Measurements from ENCODE around the gene ERGIC1.
"Not testable (repeated sequence)": the region's sequence is repeated elsewhere in the genome, so short reads cannot be mapped to it uniquely, and the experiment has no call there.

ERGIC1 gene

GRCh38 chr5:172849606-172850453, 15.8 kb downstream of the ERGIC1 start:
- DNase-seq: no peak

- no peak for DNase-seq
These were observed 16.4 kb downstream of the ERGIC1 start for GRCh38 chr5:172850454-172850797.

GRCh38 chr5:172851254-172851653, 17.2 kb downstream of the ERGIC1 start:
- not testable (repeated sequence) for DNase-seq

DNA sequence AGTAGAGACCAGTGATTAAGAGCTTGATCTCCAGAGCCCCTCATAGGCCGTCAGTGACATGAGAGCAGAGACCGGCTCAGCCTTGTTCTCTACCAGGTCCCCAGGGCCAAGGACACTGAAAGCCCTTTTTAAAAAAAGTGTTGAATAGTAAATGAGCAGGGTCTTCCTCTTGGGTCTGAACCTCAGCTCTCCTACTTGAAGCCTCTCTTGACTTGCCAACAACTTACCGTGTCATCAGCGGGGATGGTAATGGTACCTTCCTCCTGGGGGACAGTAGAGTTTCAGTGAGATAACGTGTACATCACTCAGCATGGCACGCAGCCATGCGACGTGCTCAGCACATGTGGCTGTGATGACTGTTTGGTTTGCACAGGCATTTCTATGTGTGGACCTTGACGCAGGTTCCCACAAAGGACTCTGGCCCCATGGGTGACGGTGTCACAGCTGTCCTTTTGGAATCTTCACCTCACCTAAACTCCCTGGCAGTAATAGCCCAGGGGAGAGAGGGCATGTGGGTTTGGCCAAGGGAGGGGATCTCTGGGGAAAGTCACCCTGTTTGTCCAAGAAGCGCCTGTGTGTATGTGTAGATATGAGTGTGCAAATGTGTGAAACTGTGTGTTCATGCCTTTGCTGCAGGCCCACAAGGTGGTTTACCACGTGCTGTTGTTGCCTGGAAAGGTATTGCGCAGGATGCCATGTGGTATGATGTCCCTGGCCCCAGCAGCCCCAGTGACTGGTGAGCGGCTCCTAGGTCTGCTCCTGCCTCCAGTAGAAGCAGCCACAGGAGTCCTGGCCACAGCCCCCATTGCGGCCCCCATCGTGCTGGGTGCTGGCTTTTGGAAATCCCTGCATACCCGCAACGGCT, 18.7 kb downstream of the ERGIC1 start:
- no peak for DNase-seq

GRCh38 chr5:172853355-172853975, 19.4 kb downstream of the ERGIC1 start:
- DNase-seq: no peak

GRCh38 chr5:172854451-172854871, 20.4 kb downstream of the ERGIC1 start:
- DNase-seq: no peak

- no peak for DNase-seq
These were observed 20.9 kb downstream of the ERGIC1 start for GRCh38 chr5:172854971-172855370.

DNA sequence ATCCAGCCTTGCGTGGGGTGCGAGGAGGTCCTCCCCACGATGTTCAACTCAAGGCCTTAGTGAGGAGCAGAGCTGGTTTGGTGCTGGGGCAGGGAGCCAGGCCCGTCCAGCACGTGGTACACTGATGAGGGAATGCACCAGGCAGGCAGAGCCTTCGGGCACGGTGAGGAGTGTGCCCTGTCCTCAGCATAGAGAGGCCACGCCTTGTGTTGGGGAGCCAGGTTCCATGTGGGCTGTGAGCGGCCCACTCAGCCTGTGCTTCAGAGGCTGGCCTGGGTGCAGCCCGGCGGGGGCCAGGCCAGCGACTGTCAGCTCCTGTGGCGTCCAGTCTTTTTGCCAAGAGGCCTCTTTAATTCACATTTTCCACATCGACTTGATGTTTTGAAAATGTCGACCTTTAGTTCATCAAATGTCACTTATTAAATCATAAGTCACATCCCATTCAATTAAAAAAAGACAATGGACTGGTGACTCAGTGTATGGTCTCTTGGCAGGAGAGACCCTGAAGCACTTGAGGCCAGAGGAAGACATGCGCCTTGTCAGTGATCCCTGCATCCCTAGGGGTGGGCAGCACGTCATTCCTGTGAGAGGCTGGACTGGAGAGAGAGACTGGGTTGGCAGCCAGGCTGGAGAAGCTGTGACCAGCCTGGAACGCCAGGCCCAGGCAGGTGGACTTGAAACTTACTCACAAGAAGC, 21.7 kb downstream of the ERGIC1 start:
- peak in 1 of 2 experiments; percentile 40 for DNase-seq

- DNase-seq: no peak
These were observed 22.3 kb downstream of the ERGIC1 start for GRCh38 chr5:172856336-172856735.

GRCh38 chr5:172857982-172858381, 23.9 kb downstream of the ERGIC1 start:
- DNase-seq: no peak

GRCh38 chr5:172858511-172858989, 24.5 kb downstream of the ERGIC1 start:
- no peak for DNase-seq

DNA sequence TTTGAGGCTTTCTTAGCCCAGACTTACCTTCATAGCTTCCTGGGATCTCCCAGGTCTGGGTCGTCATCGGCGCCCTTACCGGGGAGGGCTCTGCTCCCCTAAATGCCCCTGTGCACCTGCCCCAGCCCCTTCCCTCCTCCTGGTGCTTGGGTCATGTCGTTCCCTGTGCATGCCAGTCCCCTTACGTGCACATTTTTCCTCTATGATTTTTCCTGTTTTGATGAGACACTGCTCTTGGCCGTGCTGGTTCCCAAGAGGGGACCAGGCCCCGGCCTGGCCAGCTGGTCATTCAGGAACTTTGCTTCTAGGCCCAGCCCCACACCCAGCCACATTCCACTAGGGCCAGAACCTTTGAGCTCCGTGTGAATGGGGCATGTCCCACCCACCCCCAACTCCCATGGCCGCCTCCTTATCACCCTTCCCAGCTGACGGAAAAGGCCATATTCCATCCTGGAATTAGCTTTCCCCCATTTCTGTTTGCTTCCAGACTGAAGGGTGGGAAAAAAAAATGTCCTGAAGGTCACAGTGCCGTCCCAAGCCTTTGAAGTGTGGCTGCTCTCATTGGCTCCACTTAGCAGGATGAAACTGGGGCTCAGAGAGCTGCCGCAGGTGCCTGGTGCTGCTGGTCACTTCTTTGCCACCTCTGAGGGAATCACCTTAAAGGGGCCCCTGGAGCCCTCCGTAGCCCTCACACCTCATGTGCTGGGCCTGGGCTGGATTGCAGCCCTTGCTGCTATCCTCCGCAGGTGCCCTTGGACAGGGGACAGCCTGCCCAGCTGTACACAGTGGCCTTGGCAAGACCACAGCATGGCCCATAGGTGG, 25.1 kb downstream of the ERGIC1 start:
- no peak for DNase-seq

GRCh38 chr5:172859966-172860365, 25.9 kb downstream of the ERGIC1 start:
- no peak for DNase-seq

- DNase-seq: peak; percentile 70 to 79
These were observed 26.7 kb downstream of the ERGIC1 start for GRCh38 chr5:172860520-172861443.

- no peak for DNase-seq
These were observed 27.4 kb downstream of the ERGIC1 start for GRCh38 chr5:172861461-172861860.

GRCh38 chr5:172862165-172862801, 28.2 kb downstream of the ERGIC1 start:
- no peak for DNase-seq

GRCh38 chr5:172864171-172864570, 30.1 kb downstream of the ERGIC1 start:
- DNase-seq: not testable (repeated sequence)

- DNase-seq: no peak
These were observed 30.7 kb downstream of the ERGIC1 start for GRCh38 chr5:172864747-172865146.

GRCh38 chr5:172866378-172866777, 32.3 kb downstream of the ERGIC1 start:
- DNase-seq: no peak

Data from cerebellar nuclear complex (tissue), 1 donor.